Activated naive CD4-positive, alpha-beta T cell (primary cell): ENCODE results near the gene ATG4C.
"Not testable (repeated sequence)": the region's sequence is repeated elsewhere in the genome, so short reads cannot be mapped to it uniquely, and the experiment has no call there.

ENCODE experiments used
- DNase-seq, 4 experiments: peaks; one replicate each; lab custom pipeline; 2025; lab: John Stamatoyannopoulos, UW

The ATG4C gene

GRCh38 chr1:62783736-62784508 lies at the start of gene ATG4C:
Gene ATG4C, plus strand, starts transcription at chr1:62784132. Its CDS starts 19,655 bp downstream, at chr1:62803787.
- peak; percentile 72 to 81 (median 79) for DNase-seq

GRCh38 chr1:62735491-62736171 lies 48.3 kb upstream of the ATG4C start:
- DNase-seq = no peak

- DNase-seq = not testable (repeated sequence)
Observed at GRCh38 chr1:62740701-62741100, 43.2 kb upstream of the ATG4C start.

- DNase-seq = no peak
Observed at GRCh38 chr1:62744611-62745577, 39.0 kb upstream of the ATG4C start.

- no peak for DNase-seq
Observed at GRCh38 chr1:62746086-62746808, 37.7 kb upstream of the ATG4C start.

GRCh38 chr1:62746809-62747138 lies 37.2 kb upstream of the ATG4C start:
- no peak for DNase-seq

- DNase-seq = no peak
Observed at GRCh38 chr1:62753031-62753965, 30.6 kb upstream of the ATG4C start.

- not testable (repeated sequence) for DNase-seq
Observed at GRCh38 chr1:62754938-62755337, 29.0 kb upstream of the ATG4C start.

GRCh38 chr1:62756255-62756884 lies 27.6 kb upstream of the ATG4C start:
- DNase-seq = not testable (repeated sequence)

- not testable (repeated sequence) for DNase-seq
Observed at GRCh38 chr1:62759232-62759875, 24.6 kb upstream of the ATG4C start.

GRCh38 chr1:62760021-62760782 lies 23.7 kb upstream of the ATG4C start:
- DNase-seq = not testable (repeated sequence)

GRCh38 chr1:62761223-62761870 lies 22.6 kb upstream of the ATG4C start:
- not testable (repeated sequence) for DNase-seq

- not testable (repeated sequence) for DNase-seq
Observed at GRCh38 chr1:62762027-62762426, 21.9 kb upstream of the ATG4C start.

GRCh38 chr1:62765981-62766380 lies 18.0 kb upstream of the ATG4C start:
- DNase-seq = no peak

- not testable (repeated sequence) for DNase-seq
Observed at GRCh38 chr1:62768551-62768950, 15.4 kb upstream of the ATG4C start.

GRCh38 chr1:62772607-62773295 lies 11.2 kb upstream of the ATG4C start:
- DNase-seq = no peak

- DNase-seq = no peak
Observed at GRCh38 chr1:62774006-62774405, 9.9 kb upstream of the ATG4C start.
